GM12864 (cell line): ENCODE measurements around the gene ATXN10.

Source experiments
- DNase-seq: peaks from one replicate; pipeline ENCODE4 v3.0.0-alpha.2; 2011; ENCODE audit warnings: low read depth
- H3K4me3 ChIP-seq: 2 replicates; pipeline ENCODE4 v1.5.1; 2011; ENCODE audit warnings: mild to moderate bottlenecking, low read depth, low read length, control low read depth
- CTCF ChIP-seq: IDR thresholded peaks from 2 replicates; pipeline ENCODE4 v1.5.1; 2011; ENCODE audit warnings: low read depth, mild to moderate bottlenecking, moderate library complexity, low read length, control low read depth, inconsistent platforms; ENCODE audit errors: missing control alignments

ATXN10 gene

GRCh38 chr22:45816776-45817175, 145.1 kb downstream of the ATXN10 start:
- no peak for DNase-seq
- H3K4me3 ChIP-seq = no peak overlapping the region
- no peak for TF ChIP-seq CTCF

- H3K4me3 ChIP-seq = no peak overlapping the region
- no peak for DNase-seq
- TF ChIP-seq CTCF = no peak
These were observed 146.2 kb downstream of the ATXN10 start for GRCh38 chr22:45817745-45818423.

- no peak for TF ChIP-seq CTCF
- DNase-seq = no peak
- no peak overlapping the region for H3K4me3 ChIP-seq
These were observed 146.9 kb downstream of the ATXN10 start for GRCh38 chr22:45818424-45819085.

GRCh38 chr22:45819305-45819704, 147.7 kb downstream of the ATXN10 start:
- TF ChIP-seq CTCF = no peak

GRCh38 chr22:45823336-45823735, 151.7 kb downstream of the ATXN10 start:
- no peak overlapping the region for H3K4me3 ChIP-seq
- DNase-seq = no peak
- TF ChIP-seq CTCF = no peak

More at GRCh38 chr22:45819305-45819704, 147.7 kb downstream of the ATXN10 start:
- no peak for DNase-seq
- no peak overlapping the region for H3K4me3 ChIP-seq

GRCh38 chr22:45826520-45826919, 154.9 kb downstream of the ATXN10 start:
- no peak for DNase-seq
- TF ChIP-seq CTCF = no peak
- no peak overlapping the region for H3K4me3 ChIP-seq

- no peak for DNase-seq
- no peak overlapping the region for H3K4me3 ChIP-seq
- TF ChIP-seq CTCF = no peak
These were observed 157.2 kb downstream of the ATXN10 start for GRCh38 chr22:45828841-45829240.
